ENCODE data around the gene HEBP1. TPM values are rescaled to one million over a fixed set of nuclear protein-coding genes. Genes with fewer than 3 reads are reported as not detected.

The HEBP1 gene
- total RNA-seq, 1 donor from 2014 or later, result 7.4 TPM

DNA sequence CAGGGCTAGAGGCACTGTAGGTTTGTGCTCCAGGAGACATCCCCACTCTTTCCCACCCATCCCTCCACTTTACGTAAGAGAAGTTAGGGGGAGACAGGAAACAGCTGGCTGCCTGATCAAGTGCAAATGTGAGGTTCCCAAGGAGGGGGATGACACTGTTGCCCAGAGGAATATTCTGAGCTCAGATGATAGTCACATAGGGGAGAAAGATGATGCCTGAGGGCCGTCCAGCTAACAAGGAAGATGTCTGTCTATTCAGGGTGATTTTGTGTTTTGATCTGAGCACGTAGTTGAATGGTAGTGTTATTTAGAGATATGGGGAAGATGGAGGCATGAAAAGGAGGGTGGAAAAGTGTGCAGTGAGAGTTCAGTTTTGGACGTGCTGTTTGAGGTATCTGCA is 34.2 kb downstream of the HEBP1 start:
- no peak overlapping the region for H3K9ac ChIP-seq
- H3K9me3 ChIP-seq (ENCODE audit: low read depth), result no peaks in the 10 kb centered on the region
- no peaks in the 10 kb centered on the region for H3K27me3 ChIP-seq
- H3K79me2 ChIP-seq (ENCODE audit: low read depth), result no peaks in the 10 kb centered on the region
- TF ChIP-seq EZH2phosphoT487 (IDR thresholded peaks at IDR 0.05), result no peak
- TF ChIP-seq, protein P1, sequence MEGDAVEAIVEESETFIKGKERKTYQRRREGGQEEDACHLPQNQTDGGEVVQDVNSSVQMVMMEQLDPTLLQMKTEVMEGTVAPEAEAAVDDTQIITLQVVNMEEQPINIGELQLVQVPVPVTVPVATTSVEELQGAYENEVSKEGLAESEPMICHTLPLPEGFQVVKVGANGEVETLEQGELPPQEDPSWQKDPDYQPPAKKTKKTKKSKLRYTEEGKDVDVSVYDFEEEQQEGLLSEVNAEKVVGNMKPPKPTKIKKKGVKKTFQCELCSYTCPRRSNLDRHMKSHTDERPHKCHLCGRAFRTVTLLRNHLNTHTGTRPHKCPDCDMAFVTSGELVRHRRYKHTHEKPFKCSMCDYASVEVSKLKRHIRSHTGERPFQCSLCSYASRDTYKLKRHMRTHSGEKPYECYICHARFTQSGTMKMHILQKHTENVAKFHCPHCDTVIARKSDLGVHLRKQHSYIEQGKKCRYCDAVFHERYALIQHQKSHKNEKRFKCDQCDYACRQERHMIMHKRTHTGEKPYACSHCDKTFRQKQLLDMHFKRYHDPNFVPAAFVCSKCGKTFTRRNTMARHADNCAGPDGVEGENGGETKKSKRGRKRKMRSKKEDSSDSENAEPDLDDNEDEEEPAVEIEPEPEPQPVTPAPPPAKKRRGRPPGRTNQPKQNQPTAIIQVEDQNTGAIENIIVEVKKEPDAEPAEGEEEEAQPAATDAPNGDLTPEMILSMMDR (IDR thresholded peaks at IDR 0.05), result no peak
- no peak for TF ChIP-seq EZH2 (IDR thresholded peaks at IDR 0.05)
- no peaks in the 10 kb centered on the region for H3F3A ChIP-seq (ENCODE audit: low read depth)
- Mint-ChIP-seq H3K27ac (no peak overlapping the region), H3K27me3 (ENCODE audit: insufficient read depth, low read depth) (no peaks in the 10 kb centered on the region), H3K4me1 (peaks cover under 1% of the 10 kb centered on the region), H3K4me3 (no peak overlapping the region), H3K36me3 (peaks cover 2% of the 10 kb centered on the region), H3K9me3 (no peaks in the 10 kb centered on the region)
- no peak overlapping the region for H2AFZ ChIP-seq (replicated peaks)
- no peak overlapping the region for H3K4me3 ChIP-seq
- H3K4me1 ChIP-seq, result no peaks in the 10 kb centered on the region
- DNase-seq (ENCODE audit: low spot score), result no peak
- H3K4me2 ChIP-seq, result no peak overlapping the region
- H3K36me3 ChIP-seq, result no peaks in the 10 kb centered on the region
- no peak overlapping the region for H3K27ac ChIP-seq
- H4K20me1 ChIP-seq (ENCODE audit: low read depth), result no peaks in the 10 kb centered on the region

DNA sequence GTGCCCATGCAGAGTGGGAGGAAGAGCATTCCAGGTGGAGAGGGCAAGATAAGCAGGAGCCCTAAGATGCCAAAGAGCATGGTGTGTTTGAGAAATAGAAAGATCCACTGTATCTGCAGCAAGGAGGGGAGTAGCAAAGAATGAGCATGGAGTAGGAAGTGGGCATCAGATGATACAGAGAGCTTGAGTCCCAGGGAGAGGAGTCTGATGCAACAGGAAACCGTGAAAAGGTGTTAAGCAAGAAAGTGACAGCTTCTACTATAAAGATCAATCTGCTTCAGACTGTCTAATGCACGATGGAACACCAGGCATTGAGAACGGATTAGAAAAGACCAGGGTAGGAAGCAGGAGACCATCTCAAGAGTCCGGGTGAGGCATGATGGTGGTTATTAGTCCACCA is 35.8 kb downstream of the HEBP1 start:
- H3K4me3 Mint-ChIP-seq, result no peak overlapping the region
- Histone ChIP-seq H3F3A (ENCODE audit: low read depth) (no peaks in the 10 kb centered on the region), H3K79me2 (ENCODE audit: low read depth) (no peaks in the 10 kb centered on the region), H3K27ac (no peak overlapping the region), H3K27me3 (no peaks in the 10 kb centered on the region), H3K4me1 (no peaks in the 10 kb centered on the region), H3K9ac (no peak overlapping the region), H3K36me3 (no peaks in the 10 kb centered on the region), H3K4me3 (no peak overlapping the region), H3K9me3 (ENCODE audit: low read depth) (no peaks in the 10 kb centered on the region), H2AFZ (replicated peaks) (no peak overlapping the region), H4K20me1 (ENCODE audit: low read depth) (no peaks in the 10 kb centered on the region), H3K4me2 (no peak overlapping the region)
- no peak for DNase-seq (ENCODE audit: low spot score)
- H3K36me3 Mint-ChIP-seq, result peaks cover 2% of the 10 kb centered on the region
- TF ChIP-seq EZH2phosphoT487 (IDR thresholded peaks at IDR 0.05), result no peak
- TF ChIP-seq, protein P1 (IDR thresholded peaks at IDR 0.05), result no peak
- no peak for TF ChIP-seq EZH2 (IDR thresholded peaks at IDR 0.05)
- no peaks in the 10 kb centered on the region for H3K27me3 Mint-ChIP-seq (ENCODE audit: insufficient read depth, low read depth)
- H3K4me1 Mint-ChIP-seq, result peaks cover 5% of the 10 kb centered on the region
- H3K27ac Mint-ChIP-seq, result no peak overlapping the region
- H3K9me3 Mint-ChIP-seq, result no peaks in the 10 kb centered on the region

DNA sequence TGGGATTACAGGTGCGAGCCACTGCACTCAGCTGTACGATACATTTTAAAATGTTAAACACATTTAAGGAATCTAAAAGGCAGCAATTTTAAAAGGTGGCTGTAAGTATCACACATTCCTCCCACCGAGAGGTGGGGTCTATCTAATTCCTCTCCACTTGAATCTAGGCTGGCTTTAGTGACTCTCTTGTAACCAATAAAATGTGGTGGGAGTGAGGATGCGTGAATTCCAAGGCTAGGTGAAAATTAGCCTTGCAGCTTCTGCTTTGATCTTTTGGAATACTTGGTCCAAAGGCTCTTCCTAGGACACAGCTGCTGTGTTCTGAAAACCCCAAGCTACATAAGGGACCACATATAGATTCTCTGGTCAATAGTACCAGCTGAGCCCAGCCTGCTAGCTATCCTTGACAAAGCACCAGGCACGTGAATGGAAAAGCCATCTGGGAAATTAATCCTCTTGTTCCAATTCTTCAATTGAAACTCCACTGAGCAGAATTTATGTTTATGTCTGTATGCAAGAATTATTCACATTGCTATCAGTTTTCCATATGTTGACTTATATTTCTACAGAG is 39.3 kb downstream of the HEBP1 start:
- Mint-ChIP-seq H3K4me3 (no peak overlapping the region), H3K27ac (no peak overlapping the region), H3K9me3 (no peaks in the 10 kb centered on the region), H3K4me1 (peaks cover 5% of the 10 kb centered on the region), H3K36me3 (no peaks in the 10 kb centered on the region), H3K27me3 (ENCODE audit: insufficient read depth, low read depth) (no peaks in the 10 kb centered on the region)
- no peak for DNase-seq (ENCODE audit: low spot score)
- no peaks in the 10 kb centered on the region for H3K9me3 ChIP-seq (ENCODE audit: low read depth)
- no peaks in the 10 kb centered on the region for H3K36me3 ChIP-seq
- no peak overlapping the region for H3K4me3 ChIP-seq
- H3K27ac ChIP-seq, result no peak overlapping the region
- H3K4me1 ChIP-seq, result no peaks in the 10 kb centered on the region
- no peak for TF ChIP-seq EZH2 (IDR thresholded peaks at IDR 0.05)
- no peak for TF ChIP-seq EZH2phosphoT487 (IDR thresholded peaks at IDR 0.05)
- TF ChIP-seq, protein P1 (IDR thresholded peaks at IDR 0.05), result no peak
- no peak overlapping the region for H2AFZ ChIP-seq (replicated peaks)
- H3K9ac ChIP-seq, result no peak overlapping the region
- no peaks in the 10 kb centered on the region for H3F3A ChIP-seq (ENCODE audit: low read depth)
- H3K4me2 ChIP-seq, result no peak overlapping the region
- no peaks in the 10 kb centered on the region for H3K27me3 ChIP-seq
- no peaks in the 10 kb centered on the region for H3K79me2 ChIP-seq (ENCODE audit: low read depth)
- no peaks in the 10 kb centered on the region for H4K20me1 ChIP-seq (ENCODE audit: low read depth)
